Mucosa of rectum (tissue), 2 donors: ENCODE results near the gene IRF8.
"Not testable (repeated sequence)": the region's sequence is repeated elsewhere in the genome, so short reads cannot be mapped to it uniquely, and the experiment has no call there.

Source experiments
- H3K27ac ChIP-seq, 2 donors: one replicate each; pipeline ENCODE4 v1.7.0; 2013; ENCODE audit warnings: inconsistent platforms in 2 of 2, low read depth in 2 of 2, low read length in 2 of 2
- H3K27me3 ChIP-seq, 2 donors: one replicate each; pipeline ENCODE4 v1.7.0; 2013; ENCODE audit warnings: low read length in 2 of 2; ENCODE audit not compliant: control insufficient read depth in 2 of 2, insufficient read depth in 2 of 2
- H3K36me3 ChIP-seq, 2 donors: one replicate each; pipeline ENCODE4 v1.7.0; 2013; ENCODE audit warnings: low read length in 2 of 2; ENCODE audit not compliant: control insufficient read depth in 2 of 2, insufficient read depth in 2 of 2
- H3K4me1 ChIP-seq, 2 donors: one replicate each; pipeline ENCODE4 v1.7.0; 2013; ENCODE audit warnings: low read length in 2 of 2, mild to moderate bottlenecking in 1 of 2; ENCODE audit not compliant: control insufficient read depth in 2 of 2, insufficient read depth in 2 of 2
- H3K4me3 ChIP-seq, 2 donors: one replicate each; pipeline ENCODE4 v1.7.0; 2013; ENCODE audit warnings: low read length in 2 of 2
- H3K9ac ChIP-seq, 2 donors: one replicate each; pipeline ENCODE4 v1.7.0; 2013; ENCODE audit warnings: low read length in 2 of 2, low read depth in 1 of 2, mild to moderate bottlenecking in 1 of 2
- H3K9me3 ChIP-seq, 2 donors: one replicate each; pipeline ENCODE4 v1.7.0; 2013; ENCODE audit warnings: low read length in 2 of 2; ENCODE audit not compliant: control insufficient read depth in 2 of 2
- donor health status: healthy.
- donor health status: Normal muscosa, but diverticular disease.

Gene IRF8

GRCh38 chr16:85868495-85868894 lies 30.5 kb upstream of the IRF8 start:
- no peak overlapping the region for H3K9ac ChIP-seq
- H3K27me3 ChIP-seq: no peaks in the 10 kb centered on the region
- peaks cover 0 to 3% of the 10 kb centered on the region in 2 donors for H3K4me1 ChIP-seq
- no peaks in the 10 kb centered on the region for H3K9me3 ChIP-seq
- H3K36me3 ChIP-seq: no peaks in the 10 kb centered on the region
- no peak overlapping the region for H3K4me3 ChIP-seq
- H3K27ac ChIP-seq: no peak overlapping the region

- H3K27ac ChIP-seq: no peak overlapping the region
- H3K4me3 ChIP-seq: no peak overlapping the region
- peaks cover 0 to 3% of the 10 kb centered on the region in 2 donors for H3K4me1 ChIP-seq
- no peak overlapping the region for H3K9ac ChIP-seq
- no peaks in the 10 kb centered on the region for H3K9me3 ChIP-seq
- H3K36me3 ChIP-seq: no peaks in the 10 kb centered on the region
- H3K27me3 ChIP-seq: no peaks in the 10 kb centered on the region
Measured at GRCh38 chr16:85869206-85869605, 29.8 kb upstream of the IRF8 start.

- H3K4me1 ChIP-seq: peaks cover 0 to 3% of the 10 kb centered on the region in 2 donors
- H3K4me3 ChIP-seq: no peak overlapping the region
- H3K9ac ChIP-seq: no peak overlapping the region
- H3K9me3 ChIP-seq: no peaks in the 10 kb centered on the region
- H3K27me3 ChIP-seq: no peaks in the 10 kb centered on the region
- peak overlapping the region; percentile 29 to 59 for H3K27ac ChIP-seq
- H3K36me3 ChIP-seq: no peaks in the 10 kb centered on the region
Measured at GRCh38 chr16:85869785-85870558, 29.0 kb upstream of the IRF8 start.

- H3K27ac ChIP-seq: no peak overlapping the region
- H3K36me3 ChIP-seq: no peaks in the 10 kb centered on the region
- H3K9ac ChIP-seq: no peak overlapping the region
- no peaks in the 10 kb centered on the region for H3K9me3 ChIP-seq
- H3K27me3 ChIP-seq: no peaks in the 10 kb centered on the region
- peaks cover 0 to 3% of the 10 kb centered on the region in 2 donors for H3K4me1 ChIP-seq
- no peak overlapping the region for H3K4me3 ChIP-seq
Measured at GRCh38 chr16:85871756-85872155, 27.2 kb upstream of the IRF8 start.

- Histone ChIP-seq H3K9ac (no peak overlapping the region), H3K4me3 (no peak overlapping the region), H3K27me3 (no peaks in the 10 kb centered on the region), H3K36me3 (no peaks in the 10 kb centered on the region), H3K27ac (peak overlapping the region in 1 of 2 donors; percentile 20), H3K9me3 (no peaks in the 10 kb centered on the region), H3K4me1 (no peaks in the 10 kb centered on the region)
Measured at GRCh38 chr16:85872734-85873133, 26.2 kb upstream of the IRF8 start.

GRCh38 chr16:85873153-85873552 lies 25.8 kb upstream of the IRF8 start:
- Histone ChIP-seq H3K4me3 (no peak overlapping the region), H3K27ac (peak overlapping the region in 1 of 2 donors; percentile 20), H3K9me3 (no peaks in the 10 kb centered on the region), H3K4me1 (no peaks in the 10 kb centered on the region), H3K9ac (no peak overlapping the region), H3K27me3 (no peaks in the 10 kb centered on the region), H3K36me3 (no peaks in the 10 kb centered on the region)

- H3K4me1 ChIP-seq, H3K9ac ChIP-seq, H3K27me3 ChIP-seq, H3K27ac ChIP-seq, H3K36me3 ChIP-seq, H3K9me3 ChIP-seq, H3K4me3 ChIP-seq: not testable (repeated sequence)
Measured at GRCh38 chr16:85874031-85874430, 24.9 kb upstream of the IRF8 start.

- no peaks in the 10 kb centered on the region for H3K27me3 ChIP-seq
- no peaks in the 10 kb centered on the region for H3K9me3 ChIP-seq
- H3K9ac ChIP-seq: no peak overlapping the region
- H3K4me1 ChIP-seq: no peaks in the 10 kb centered on the region
- H3K27ac ChIP-seq: no peak overlapping the region
- H3K36me3 ChIP-seq: no peaks in the 10 kb centered on the region
- H3K4me3 ChIP-seq: no peak overlapping the region
Measured at GRCh38 chr16:85878407-85878806, 20.6 kb upstream of the IRF8 start.

GRCh38 chr16:85878875-85879274 lies 20.1 kb upstream of the IRF8 start:
- Histone ChIP-seq H3K9me3 (no peaks in the 10 kb centered on the region), H3K4me1 (no peaks in the 10 kb centered on the region), H3K9ac (no peak overlapping the region), H3K27ac (no peak overlapping the region), H3K27me3 (no peaks in the 10 kb centered on the region), H3K36me3 (no peaks in the 10 kb centered on the region), H3K4me3 (no peak overlapping the region)

- Histone ChIP-seq H3K36me3 (no peaks in the 10 kb centered on the region), H3K9ac (no peak overlapping the region), H3K4me1 (no peaks in the 10 kb centered on the region), H3K27me3 (no peaks in the 10 kb centered on the region), H3K27ac (no peak overlapping the region), H3K4me3 (no peak overlapping the region), H3K9me3 (no peaks in the 10 kb centered on the region)
Measured at GRCh38 chr16:85879549-85879948, 19.4 kb upstream of the IRF8 start.
